Measurements from ENCODE around the gene NAP1L1. TPM values are rescaled to one million over a fixed set of nuclear protein-coding genes. Genes with fewer than 3 reads are reported as not detected.

Gene NAP1L1
- total RNA-seq, 4 donors from 2014 or later, result 175 to 544 (median 399) TPM

DNA sequence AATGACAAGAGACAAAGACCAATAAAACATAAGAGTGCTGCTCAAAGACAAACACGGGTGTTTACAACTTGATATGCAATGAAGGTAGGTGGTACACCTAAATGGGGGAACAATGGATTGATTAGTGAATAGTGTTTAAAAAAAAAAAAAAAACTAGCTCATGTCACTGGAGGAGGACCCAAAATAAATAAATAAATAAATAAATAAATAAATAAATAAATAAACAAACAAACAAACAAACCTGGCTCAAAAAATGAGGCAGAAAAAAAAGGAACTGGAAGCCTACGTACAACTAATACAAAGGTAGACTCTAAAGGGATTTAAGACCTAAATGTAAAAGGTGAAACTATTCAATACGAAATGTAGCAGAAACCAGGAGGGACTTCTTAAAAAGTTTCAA is 18.6 kb downstream of the NAP1L1 start:
- no peaks in the 10 kb centered on the region for H3K27me3 ChIP-seq
- no peak overlapping the region for H3K27ac ChIP-seq
- DNase-seq, result no peak
- H3K4me3 ChIP-seq, result no peak overlapping the region
- TF ChIP-seq POLR2A (IDR thresholded peaks at IDR 0.05) (no peak), CTCF (IDR thresholded peaks at IDR 0.05) (no peak)
- no peaks in the 10 kb centered on the region for H3K4me1 ChIP-seq
- peaks cover 0 to 3% of the 10 kb centered on the region in 2 donors for H3K36me3 ChIP-seq
- intact Hi-C loops (cut with DNase I; ENCODE audit: low total_unique reads), result no loop called here
- H3K9me3 ChIP-seq, result peaks cover 0 to 15% of the 10 kb centered on the region in 2 donors

DNA sequence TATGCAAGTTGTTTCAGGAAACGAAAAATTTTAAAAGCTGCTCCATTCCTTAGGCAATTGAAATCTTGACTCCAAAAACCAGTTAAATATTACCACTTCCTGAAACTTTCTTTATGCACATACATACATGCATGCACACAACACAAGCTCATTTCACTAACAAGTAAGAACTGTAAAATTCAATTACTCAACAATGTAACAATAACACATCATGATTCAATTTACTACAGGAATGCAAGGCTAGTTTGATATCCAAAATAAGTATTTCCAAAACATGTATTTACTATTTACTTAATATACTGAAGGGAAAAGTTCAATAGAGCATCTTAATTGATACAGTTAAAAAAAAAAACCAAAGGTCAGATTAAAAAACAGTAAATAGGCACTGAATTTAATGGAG is 19.6 kb downstream of the NAP1L1 start:
- no peaks in the 10 kb centered on the region for H3K27me3 ChIP-seq
- intact Hi-C loops (cut with DNase I; ENCODE audit: low total_unique reads), result no loop called here
- peaks cover 0 to 3% of the 10 kb centered on the region in 2 donors for H3K36me3 ChIP-seq
- no peak for TF ChIP-seq POLR2A (IDR thresholded peaks at IDR 0.05)
- TF ChIP-seq CTCF (IDR thresholded peaks at IDR 0.05), result no peak
- no peak overlapping the region for H3K4me3 ChIP-seq
- no peak overlapping the region for H3K27ac ChIP-seq
- H3K9me3 ChIP-seq, result peaks cover 0 to 15% of the 10 kb centered on the region in 2 donors
- DNase-seq, result no peak
- no peaks in the 10 kb centered on the region for H3K4me1 ChIP-seq

- Histone ChIP-seq H3K4me3 (no peak overlapping the region), H3K27ac (no peak overlapping the region), H3K36me3 (peaks cover 0 to 2% of the 10 kb centered on the region in 2 donors), H3K9me3 (peaks cover 0 to 8% of the 10 kb centered on the region in 2 donors), H3K4me1 (no peaks in the 10 kb centered on the region), H3K27me3 (no peaks in the 10 kb centered on the region)
- TF ChIP-seq CTCF (IDR thresholded peaks at IDR 0.05) (no peak), POLR2A (IDR thresholded peaks at IDR 0.05) (no peak)
- intact Hi-C loops (cut with DNase I; ENCODE audit: low total_unique reads), result no loop called here
- DNase-seq, result no peak
These were observed 24.4 kb downstream of the NAP1L1 start for GRCh38 chr12:76060111-76060510.

DNA sequence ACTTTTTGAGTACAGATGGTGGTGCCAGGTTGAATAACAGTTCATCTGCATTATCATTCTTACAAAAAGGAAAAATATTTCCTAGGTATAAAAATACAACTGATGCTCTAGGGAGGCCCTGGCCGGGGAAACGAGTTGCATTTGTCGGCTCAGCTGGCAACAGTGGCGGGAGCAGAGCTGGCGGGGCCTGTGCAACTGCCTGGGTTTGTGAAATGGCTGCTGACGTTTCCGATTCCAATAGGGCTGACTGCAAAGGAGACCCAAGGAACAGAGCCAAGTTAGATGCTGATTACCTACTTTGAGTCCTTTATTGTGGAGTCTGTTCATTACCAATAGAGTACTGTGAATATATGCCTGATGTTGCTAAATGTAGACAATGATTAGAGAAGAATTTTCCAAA is 27.2 kb downstream of the NAP1L1 start:
- no peaks in the 10 kb centered on the region for H3K4me1 ChIP-seq
- H3K27me3 ChIP-seq, result no peaks in the 10 kb centered on the region
- no peaks in the 10 kb centered on the region for H3K36me3 ChIP-seq
- intact Hi-C loops (cut with DNase I; ENCODE audit: low total_unique reads), result no loop called here
- no peak for DNase-seq
- TF ChIP-seq POLR2A (IDR thresholded peaks at IDR 0.05), result no peak
- no peak overlapping the region for H3K4me3 ChIP-seq
- H3K27ac ChIP-seq, result no peak overlapping the region
- no peaks in the 10 kb centered on the region for H3K9me3 ChIP-seq

- Histone ChIP-seq H3K36me3 (no peaks in the 10 kb centered on the region), H3K4me3 (no peak overlapping the region), H3K9me3 (no peaks in the 10 kb centered on the region), H3K27me3 (no peaks in the 10 kb centered on the region), H3K27ac (no peak overlapping the region), H3K4me1 (no peaks in the 10 kb centered on the region)
- no peak for TF ChIP-seq POLR2A (IDR thresholded peaks at IDR 0.05)
- no peak for TF ChIP-seq CTCF (IDR thresholded peaks at IDR 0.05)
- intact Hi-C loops (cut with DNase I; ENCODE audit: low total_unique reads), result no loop called here
- DNase-seq, result no peak
These were observed 29.1 kb downstream of the NAP1L1 start for GRCh38 chr12:76055393-76055792.

Data from uterus (tissue), 4 donors.